ENCODE results near the gene RASSF7. TPM values are rescaled to one million over a fixed set of nuclear protein-coding genes. Genes with fewer than 3 reads are reported as not detected.

The RASSF7 gene
- total and polyA plus RNA-seq, 2 of the 8 experiments (the other 6 are each of a cell fraction or from before 2014, with no cell fraction given), result 22.3 to 43.9 TPM

DNA sequence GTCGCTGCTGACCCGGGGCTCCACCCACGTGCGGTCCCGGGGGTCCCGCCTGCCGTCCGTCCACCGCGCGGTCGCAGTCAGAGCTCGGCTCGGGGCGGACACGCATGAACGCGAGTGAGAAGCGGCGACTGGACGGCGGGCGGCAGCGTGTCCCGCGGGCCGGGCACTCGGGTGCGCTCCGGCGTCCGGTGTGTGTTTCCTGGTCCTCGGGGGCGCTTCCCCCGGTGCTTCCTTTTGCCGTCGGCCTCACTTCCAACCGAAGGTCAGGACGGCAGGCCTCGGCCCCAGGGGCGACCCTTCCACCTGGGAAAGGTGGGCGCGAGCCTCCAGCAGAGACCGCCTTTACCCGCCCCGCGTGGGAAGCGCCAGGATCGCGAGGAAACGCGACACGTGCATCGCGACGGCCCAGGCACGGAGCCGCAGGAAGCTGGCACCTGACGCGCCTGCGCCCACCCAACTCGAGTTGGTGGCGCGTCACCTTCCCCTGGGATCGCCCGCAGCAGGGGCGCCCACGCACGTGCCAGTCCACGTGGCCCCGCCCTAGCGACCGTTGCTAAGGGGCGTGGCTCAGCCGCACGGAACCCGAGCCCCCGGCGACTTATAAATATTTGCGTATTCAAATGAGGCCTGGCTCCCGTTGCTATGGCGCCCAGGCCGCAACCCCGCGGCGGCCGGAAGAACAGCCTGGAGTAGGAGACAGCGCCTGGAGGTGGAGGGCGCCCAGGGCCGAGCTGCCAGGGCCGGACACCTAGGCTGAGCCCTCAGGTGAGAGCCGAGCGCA lies 23.7 kb upstream of the RASSF7 start, which contains the start of gene LRRC56 (continued):
- 0 out of 2 replicates have a peak, but pooled peaks have one; percentile 36 for TF ChIP-seq TAF1 (IDR thresholded peaks at IDR 0.05; ENCODE audit: low read depth, low read length)
- 0 out of 2 replicates have a peak, but pooled peaks have one; percentile 7 for TF ChIP-seq SUZ12 (IDR thresholded peaks at IDR 0.05; ENCODE audit: low read length)
- TF ChIP-seq CTBP2 (IDR thresholded peaks at IDR 0.05; ENCODE audit: borderline replicate concordance, insufficient read depth, insufficient read length, low read length), result peak; percentile 31
- TF ChIP-seq SIRT6 (IDR thresholded peaks at IDR 0.05; ENCODE audit: low read length), result no peak
- peak in 1 of 2 experiments; percentile 81; a peak in 1 of 4 replicates for TF ChIP-seq HDAC2 (IDR thresholded peaks at IDR 0.05; ENCODE audit: borderline replicate concordance in 1 of 2, low read depth in 2 of 2, low read length in 2 of 2)
- TF ChIP-seq, protein P1, sequence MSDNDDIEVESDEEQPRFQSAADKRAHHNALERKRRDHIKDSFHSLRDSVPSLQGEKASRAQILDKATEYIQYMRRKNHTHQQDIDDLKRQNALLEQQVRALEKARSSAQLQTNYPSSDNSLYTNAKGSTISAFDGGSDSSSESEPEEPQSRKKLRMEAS (IDR thresholded peaks at IDR 0.05), result peak; percentile 93
- peak; percentile 61 for TF ChIP-seq KDM4A (IDR thresholded peaks at IDR 0.05; ENCODE audit: low read depth, low read length, severe bottlenecking)
- TF ChIP-seq EZH2 (IDR thresholded peaks at IDR 0.05; ENCODE audit: low read depth, low read length, severe bottlenecking), result peak; percentile 28
- TF ChIP-seq, protein P2, sequence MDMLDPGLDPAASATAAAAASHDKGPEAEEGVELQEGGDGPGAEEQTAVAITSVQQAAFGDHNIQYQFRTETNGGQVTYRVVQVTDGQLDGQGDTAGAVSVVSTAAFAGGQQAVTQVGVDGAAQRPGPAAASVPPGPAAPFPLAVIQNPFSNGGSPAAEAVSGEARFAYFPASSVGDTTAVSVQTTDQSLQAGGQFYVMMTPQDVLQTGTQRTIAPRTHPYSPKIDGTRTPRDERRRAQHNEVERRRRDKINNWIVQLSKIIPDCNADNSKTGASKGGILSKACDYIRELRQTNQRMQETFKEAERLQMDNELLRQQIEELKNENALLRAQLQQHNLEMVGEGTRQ (IDR thresholded peaks at IDR 0.05; ENCODE audit: low read length), result peak; percentile 60; the same call in 1 of the 2 replicates
- no peak for TF ChIP-seq MAFK (IDR thresholded peaks at IDR 0.05; ENCODE audit: low read depth, low read length)
- no peak for TF ChIP-seq CHD1 (IDR thresholded peaks at IDR 0.05; ENCODE audit: low read depth, low read length)
- no peak for TF ChIP-seq ZNF274 (IDR thresholded peaks at IDR 0.05; ENCODE audit: borderline replicate concordance, extremely low read depth, low read length)
